GM12892 (cell line): ENCODE data around the gene NOVA2.

Experiments used
- POLR2A ChIP-seq: IDR thresholded peaks from 2 replicates; pipeline ENCODE4 v1.6.1; 2011; ENCODE audit warnings: low read depth, low read length, control low read depth
- POLR2AphosphoS5 ChIP-seq: IDR thresholded peaks from 2 replicates; pipeline ENCODE4 v1.6.1; 2011; ENCODE audit warnings: low read depth, low read length, control low read depth
- TAF1 ChIP-seq: IDR thresholded peaks from 2 replicates; pipeline ENCODE4 v1.6.1; 2011; ENCODE audit warnings: low read depth, mild to moderate bottlenecking, control low read depth, low read length, borderline replicate concordance

- TF ChIP-seq TAF1 (no peak), POLR2A (no peak), POLR2AphosphoS5 (no peak)
Observed at GRCh38 chr19:45920458-45920857, 53.2 kb downstream of the NOVA2 start.
